ENCODE data around the gene EFCC1. TPM values are rescaled to one million over a fixed set of nuclear protein-coding genes. Genes with fewer than 3 reads are reported as not detected.

EFCC1 gene
- polyA plus RNA-seq, 1 donor (not counting 4 experiments of a cell fraction or from before 2014, with no cell fraction given) = not detected

GRCh38 chr3:129015388-129016105 is 14.4 kb downstream of the EFCC1 start:
- Histone ChIP-seq H3K9me3 (ENCODE audit: control insufficient read depth, low read depth, low read length) (no peaks in the 10 kb centered on the region), H4K20me1 (ENCODE audit: control insufficient read depth, extremely low read depth, insufficient read depth, low read length) (no peaks in the 10 kb centered on the region), H3K9ac (ENCODE audit: control insufficient read depth, extremely low read depth, insufficient read depth, low read length) (no peak overlapping the region), H3K4me3 (ENCODE audit: control insufficient read depth in 2 of 3, extremely low read depth in 1 of 3, insufficient read depth in 2 of 3, low read depth in 1 of 3, low read length in 3 of 3) (no peak overlapping the region), H3K27ac (ENCODE audit: control insufficient read depth, insufficient read depth, low read length) (no peak overlapping the region), H3K79me2 (ENCODE audit: control insufficient read depth, insufficient read depth, low read length) (no peaks in the 10 kb centered on the region), H3K4me2 (ENCODE audit: control insufficient read depth, extremely low read depth, insufficient read depth, low read depth, low read length) (no peak overlapping the region), H3K4me1 (ENCODE audit: control insufficient read depth, extremely low read depth, insufficient read depth, low read length) (no peaks in the 10 kb centered on the region), H2AFZ (ENCODE audit: control insufficient read depth, low read length) (no peak overlapping the region), H3K36me3 (ENCODE audit: control insufficient read depth in 2 of 2, extremely low read depth in 1 of 2, insufficient read depth in 2 of 2, low read length in 2 of 2) (no peaks in the 10 kb centered on the region), H3K27me3 (ENCODE audit: control insufficient read depth, extremely low read depth, insufficient read depth, low read length) (no peaks in the 10 kb centered on the region), H3K9me1 (ENCODE audit: control insufficient read depth, extremely low read depth, insufficient read depth, low read length) (no peaks in the 10 kb centered on the region)
- dilution Hi-C loops (cut with MboI; ENCODE audit: extremely low pct_ligation_motif_present, low sequenced_read_pairs) = loop anchor here (10.0 kb wide), 1 partner anchor 59 kb away; no protein-coding TSS in a partner anchor
- DNase-seq (ENCODE audit: low read depth, low spot score) (no peak), FAIRE-seq (no peak)
- TF ChIP-seq EZH2 (IDR thresholded peaks at IDR 0.05; ENCODE audit: low read length) = no peak
- TF ChIP-seq, protein P1, sequence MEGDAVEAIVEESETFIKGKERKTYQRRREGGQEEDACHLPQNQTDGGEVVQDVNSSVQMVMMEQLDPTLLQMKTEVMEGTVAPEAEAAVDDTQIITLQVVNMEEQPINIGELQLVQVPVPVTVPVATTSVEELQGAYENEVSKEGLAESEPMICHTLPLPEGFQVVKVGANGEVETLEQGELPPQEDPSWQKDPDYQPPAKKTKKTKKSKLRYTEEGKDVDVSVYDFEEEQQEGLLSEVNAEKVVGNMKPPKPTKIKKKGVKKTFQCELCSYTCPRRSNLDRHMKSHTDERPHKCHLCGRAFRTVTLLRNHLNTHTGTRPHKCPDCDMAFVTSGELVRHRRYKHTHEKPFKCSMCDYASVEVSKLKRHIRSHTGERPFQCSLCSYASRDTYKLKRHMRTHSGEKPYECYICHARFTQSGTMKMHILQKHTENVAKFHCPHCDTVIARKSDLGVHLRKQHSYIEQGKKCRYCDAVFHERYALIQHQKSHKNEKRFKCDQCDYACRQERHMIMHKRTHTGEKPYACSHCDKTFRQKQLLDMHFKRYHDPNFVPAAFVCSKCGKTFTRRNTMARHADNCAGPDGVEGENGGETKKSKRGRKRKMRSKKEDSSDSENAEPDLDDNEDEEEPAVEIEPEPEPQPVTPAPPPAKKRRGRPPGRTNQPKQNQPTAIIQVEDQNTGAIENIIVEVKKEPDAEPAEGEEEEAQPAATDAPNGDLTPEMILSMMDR (optimal IDR thresholded peaks at IDR 0.05 in 1 of 3, IDR thresholded peaks at IDR 0.05 in 1 of 3, conservative IDR thresholded peaks at IDR 0.05 in 1 of 3; ENCODE audit: extremely low read depth in 1 of 3, insufficient read depth in 2 of 3, low read length in 3 of 3) = no peak

DNA sequence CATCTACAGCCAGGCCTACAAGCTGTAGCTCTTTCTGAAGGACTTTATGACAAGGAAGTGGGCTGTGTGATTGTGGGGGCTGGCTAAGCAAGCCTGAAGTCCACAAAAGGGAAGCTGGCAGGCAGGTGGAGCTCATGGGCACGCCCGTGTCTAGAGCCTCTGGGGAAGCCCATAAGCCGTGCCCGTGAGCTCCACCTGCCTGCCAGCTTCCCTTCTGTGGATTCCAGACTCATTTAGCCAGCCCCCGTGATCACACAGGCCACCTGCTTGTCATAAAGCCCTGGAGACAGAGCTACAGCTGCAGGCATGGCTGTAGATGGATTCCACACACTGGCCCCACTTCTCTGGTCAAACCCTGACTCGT is 15.2 kb downstream of the EFCC1 start:
- H2AFZ ChIP-seq (ENCODE audit: control insufficient read depth, low read length) = no peak overlapping the region
- FAIRE-seq = no peak
- no peaks in the 10 kb centered on the region for H3K27me3 ChIP-seq (ENCODE audit: control insufficient read depth, extremely low read depth, insufficient read depth, low read length)
- no peak overlapping the region for H3K4me2 ChIP-seq (ENCODE audit: control insufficient read depth, extremely low read depth, insufficient read depth, low read depth, low read length)
- H3K9me3 ChIP-seq (ENCODE audit: control insufficient read depth, low read depth, low read length) = no peaks in the 10 kb centered on the region
- H3K4me3 ChIP-seq (ENCODE audit: control insufficient read depth in 2 of 3, extremely low read depth in 1 of 3, insufficient read depth in 2 of 3, low read depth in 1 of 3, low read length in 3 of 3) = no peak overlapping the region
- no peaks in the 10 kb centered on the region for H3K9me1 ChIP-seq (ENCODE audit: control insufficient read depth, extremely low read depth, insufficient read depth, low read length)
- TF ChIP-seq EZH2 (IDR thresholded peaks at IDR 0.05; ENCODE audit: low read length) = no peak
- TF ChIP-seq, protein P1 (optimal IDR thresholded peaks at IDR 0.05 in 1 of 3, IDR thresholded peaks at IDR 0.05 in 1 of 3, conservative IDR thresholded peaks at IDR 0.05 in 1 of 3; ENCODE audit: extremely low read depth in 1 of 3, insufficient read depth in 2 of 3, low read length in 3 of 3) = peak in 2 of 3 experiments; percentile 45 to 58
- no peaks in the 10 kb centered on the region for H3K36me3 ChIP-seq (ENCODE audit: control insufficient read depth in 2 of 2, extremely low read depth in 1 of 2, insufficient read depth in 2 of 2, low read length in 2 of 2)
- H3K4me1 ChIP-seq (ENCODE audit: control insufficient read depth, extremely low read depth, insufficient read depth, low read length) = no peaks in the 10 kb centered on the region
- H3K9ac ChIP-seq (ENCODE audit: control insufficient read depth, extremely low read depth, insufficient read depth, low read length) = no peak overlapping the region
- dilution Hi-C loops (cut with MboI; ENCODE audit: extremely low pct_ligation_motif_present, low sequenced_read_pairs) = loop anchor here (10.0 kb wide), 1 partner anchor 58 kb away; no protein-coding TSS in a partner anchor
- no peak overlapping the region for H3K27ac ChIP-seq (ENCODE audit: control insufficient read depth, insufficient read depth, low read length)
- no peak for DNase-seq (ENCODE audit: low read depth, low spot score)
- H3K79me2 ChIP-seq (ENCODE audit: control insufficient read depth, insufficient read depth, low read length) = no peaks in the 10 kb centered on the region
- no peaks in the 10 kb centered on the region for H4K20me1 ChIP-seq (ENCODE audit: control insufficient read depth, extremely low read depth, insufficient read depth, low read length)
